Upper lobe of right lung (tissue), 1 donor: ENCODE data around the gene CCDC12. TPM values are rescaled to one million over a fixed set of nuclear protein-coding genes. Genes with fewer than 3 reads are reported as not detected.
"Not testable (repeated sequence)": the region's sequence is repeated elsewhere in the genome, so short reads cannot be mapped to it uniquely, and the experiment has no call there.

Experiments used
- ATAC-seq: fragments of 200-7000 bp; cut with Tn5 transposase; one replicate; pipeline ENCODE4 v1.9.1; 2020; ENCODE audit warnings: mild to moderate bottlenecking, moderate library complexity
- DNase-seq: peaks from one replicate; pipeline ENCODE4 v3.0.0-alpha.2; 2020
- H3K27ac ChIP-seq: fragments of 200-600 bp; one replicate; pipeline ENCODE4 v1.8.0; 2022
- H3K27me3 ChIP-seq: fragments of 200-600 bp; one replicate; pipeline ENCODE4 v1.8.0; 2022; ENCODE audit warnings: mild to moderate bottlenecking
- H3K36me3 ChIP-seq: fragments of 200-600 bp; one replicate; pipeline ENCODE4 v1.8.0; 2022
- H3K4me1 ChIP-seq: fragments of 200-600 bp; one replicate; pipeline ENCODE4 v1.8.0; 2022
- H3K4me3 ChIP-seq: fragments of 200-600 bp; one replicate; pipeline ENCODE4 v1.8.0; 2022; ENCODE audit warnings: mild to moderate bottlenecking
- H3K9me3 ChIP-seq: fragments of 200-600 bp; one replicate; pipeline ENCODE4 v1.8.0; 2022
- intact Hi-C: fragments of 100-400 bp; cut with DNase I; formaldehyde crosslinking; loops from one replicate; pipeline ENCODE4 v1.11.0; 2022
- total RNA-seq: library from RNA; stranded (reverse); fragmentation: NEBNext Ultra II Directional; extraction: Animal tissue kit (Norgen Biotek cat#: 25700); gene quantifications from one replicate; pipeline ENCODE4 v1.2.1, GENCODE V29; 2021
- TF ChIP-seq, protein P1 (sequence below): fragments of 200-600 bp; IDR thresholded peaks from one replicate; pipeline ENCODE4 v1.8.0; 2022; ENCODE audit warnings: antibody characterized with exemption
- donor health status: DM: no; HTN: yes; CAD: no; lungs with severe emphysema.

The CCDC12 gene
- total RNA-seq, 1 donor from 2014 or later: 42.1 TPM

DNA sequence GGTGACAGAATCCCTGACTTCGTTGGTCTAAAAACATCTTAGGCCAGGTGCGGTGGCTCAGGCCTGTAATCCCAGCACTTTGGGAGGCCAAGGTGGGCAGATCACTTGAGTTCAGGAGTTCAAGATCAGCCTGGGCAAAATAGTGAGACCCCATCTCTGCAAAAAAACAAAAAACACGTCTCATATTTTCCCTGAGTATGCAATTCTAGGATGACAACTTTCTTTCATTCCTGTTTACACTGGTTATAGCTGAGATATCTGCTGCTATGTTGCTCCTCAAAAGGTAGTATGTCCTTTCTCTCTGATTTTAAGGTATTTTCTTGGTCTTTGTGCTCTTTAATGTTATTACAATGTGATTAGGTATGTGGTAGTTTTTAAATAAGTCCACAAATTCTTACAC, 59.7 kb downstream of the CCDC12 start:
- DNase-seq (no peak), ATAC-seq (no peak)
- Histone ChIP-seq H3K27me3 (no peaks in the 10 kb centered on the region), H3K9me3 (no peaks in the 10 kb centered on the region), H3K4me1 (no peaks in the 10 kb centered on the region), H3K4me3 (no peak overlapping the region), H3K27ac (no peak overlapping the region), H3K36me3 (peaks cover 47% of the 10 kb centered on the region)
- intact Hi-C loops: no loop called here
- TF ChIP-seq, protein P1, sequence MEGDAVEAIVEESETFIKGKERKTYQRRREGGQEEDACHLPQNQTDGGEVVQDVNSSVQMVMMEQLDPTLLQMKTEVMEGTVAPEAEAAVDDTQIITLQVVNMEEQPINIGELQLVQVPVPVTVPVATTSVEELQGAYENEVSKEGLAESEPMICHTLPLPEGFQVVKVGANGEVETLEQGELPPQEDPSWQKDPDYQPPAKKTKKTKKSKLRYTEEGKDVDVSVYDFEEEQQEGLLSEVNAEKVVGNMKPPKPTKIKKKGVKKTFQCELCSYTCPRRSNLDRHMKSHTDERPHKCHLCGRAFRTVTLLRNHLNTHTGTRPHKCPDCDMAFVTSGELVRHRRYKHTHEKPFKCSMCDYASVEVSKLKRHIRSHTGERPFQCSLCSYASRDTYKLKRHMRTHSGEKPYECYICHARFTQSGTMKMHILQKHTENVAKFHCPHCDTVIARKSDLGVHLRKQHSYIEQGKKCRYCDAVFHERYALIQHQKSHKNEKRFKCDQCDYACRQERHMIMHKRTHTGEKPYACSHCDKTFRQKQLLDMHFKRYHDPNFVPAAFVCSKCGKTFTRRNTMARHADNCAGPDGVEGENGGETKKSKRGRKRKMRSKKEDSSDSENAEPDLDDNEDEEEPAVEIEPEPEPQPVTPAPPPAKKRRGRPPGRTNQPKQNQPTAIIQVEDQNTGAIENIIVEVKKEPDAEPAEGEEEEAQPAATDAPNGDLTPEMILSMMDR: no peak

DNA sequence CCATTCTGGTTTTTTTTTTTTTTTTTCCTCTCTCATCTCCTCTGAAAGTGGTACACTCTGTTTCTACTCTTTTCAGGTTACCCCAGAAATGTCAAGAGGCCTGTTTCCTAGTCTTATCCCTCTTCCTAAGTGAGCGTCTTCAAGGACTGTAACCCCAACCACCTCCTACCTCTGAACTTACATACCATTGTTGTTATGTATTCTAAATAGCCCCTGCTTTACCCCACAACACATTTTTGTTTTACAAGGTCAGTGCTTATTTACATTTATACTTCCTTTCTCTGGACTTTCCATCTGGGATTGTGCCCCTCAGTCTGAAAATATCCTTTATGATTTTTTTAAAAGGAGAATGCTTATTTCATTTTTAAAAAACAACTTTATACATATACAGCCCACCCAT, 60.3 kb downstream of the CCDC12 start:
- TF ChIP-seq, protein P1: no peak
- H3K27ac ChIP-seq: no peak overlapping the region
- no peak for DNase-seq
- no peaks in the 10 kb centered on the region for H3K27me3 ChIP-seq
- intact Hi-C loops: no loop called here
- H3K36me3 ChIP-seq: peaks cover 42% of the 10 kb centered on the region
- no peak overlapping the region for H3K4me3 ChIP-seq
- ATAC-seq: no peak
- H3K9me3 ChIP-seq: no peaks in the 10 kb centered on the region
- H3K4me1 ChIP-seq: no peaks in the 10 kb centered on the region

DNA sequence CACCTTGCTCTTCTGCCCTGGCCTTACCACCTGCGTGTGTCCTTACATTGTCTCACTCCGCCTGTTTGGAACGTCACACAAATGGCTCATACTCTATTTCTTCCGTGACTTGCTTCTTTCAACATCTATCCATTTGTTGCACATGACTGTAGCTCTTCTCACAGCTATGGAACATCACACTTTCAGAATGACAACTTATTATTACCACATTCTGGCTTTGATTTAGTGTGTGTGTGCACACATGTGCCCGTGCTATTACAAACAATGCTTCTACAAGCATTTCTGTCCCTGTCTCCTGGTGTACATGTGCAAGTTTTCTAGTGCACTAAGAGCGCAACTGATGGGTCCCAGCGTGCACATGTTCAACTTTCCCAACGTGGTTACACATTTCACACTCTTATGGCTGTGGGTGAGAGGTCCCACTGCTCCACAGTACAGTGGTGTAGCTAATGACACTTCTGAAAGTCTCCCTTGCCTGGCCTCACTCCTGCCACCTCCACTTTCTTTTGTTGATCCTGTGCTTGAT, 61.2 kb downstream of the CCDC12 start:
- no peak for ATAC-seq

DNA sequence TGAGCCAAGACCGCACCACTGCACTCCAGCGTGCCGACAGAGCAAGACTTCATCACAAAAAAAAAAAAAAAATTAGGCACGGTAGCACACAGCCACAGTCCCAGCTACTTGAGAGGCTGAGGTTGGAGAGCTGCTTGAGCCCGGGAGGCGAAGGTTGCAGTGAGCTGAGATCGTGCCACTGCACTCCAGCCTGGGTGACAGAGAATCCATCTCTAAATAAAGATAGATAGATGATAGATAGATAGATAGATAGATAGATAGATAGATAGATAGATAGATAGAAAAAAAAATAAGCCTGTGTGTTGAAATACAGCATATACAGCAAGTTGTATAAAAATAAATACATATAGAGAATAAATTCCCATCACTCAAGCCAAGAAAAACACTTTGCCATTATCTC, 61.7 kb downstream of the CCDC12 start:
- Histone ChIP-seq H3K9me3 (no peaks in the 10 kb centered on the region), H3K27me3 (no peaks in the 10 kb centered on the region), H3K27ac (no peak overlapping the region), H3K36me3 (peaks cover 27% of the 10 kb centered on the region), H3K4me3 (no peak overlapping the region), H3K4me1 (no peaks in the 10 kb centered on the region)
- intact Hi-C loops: no loop called here
- no peak for DNase-seq
- TF ChIP-seq, protein P1: no peak
- peak; percentile 48 for ATAC-seq

More for the DNA sequence above, 61.2 kb downstream of the CCDC12 start:
- Histone ChIP-seq H3K4me3 (no peak overlapping the region), H3K27ac (no peak overlapping the region), H3K9me3 (no peaks in the 10 kb centered on the region), H3K4me1 (no peaks in the 10 kb centered on the region), H3K36me3 (peaks cover 32% of the 10 kb centered on the region), H3K27me3 (no peaks in the 10 kb centered on the region)
- DNase-seq: peak; percentile 12
- TF ChIP-seq, protein P1: no peak
- intact Hi-C loops: no loop called here

DNA sequence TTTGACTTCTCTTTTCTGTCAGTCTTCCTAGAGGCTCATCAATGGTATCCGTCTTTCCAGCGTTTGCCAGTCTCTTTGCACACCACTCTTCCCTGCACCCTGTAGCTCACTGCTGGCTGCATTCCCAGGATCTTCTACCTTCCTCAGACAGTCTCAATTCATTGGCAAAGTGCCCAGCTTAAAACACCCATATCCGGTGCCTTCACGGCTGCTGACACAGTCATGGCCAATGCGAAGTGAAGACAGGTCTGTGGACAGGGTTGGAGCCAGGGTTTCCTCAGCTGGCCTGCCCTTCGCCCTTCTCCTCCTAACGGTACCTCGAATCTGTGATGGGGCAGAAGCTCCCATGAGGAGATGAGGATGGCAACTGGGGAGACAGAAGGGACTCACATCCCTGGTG, 62.9 kb downstream of the CCDC12 start:
- intact Hi-C loops: no loop called here
- Histone ChIP-seq H3K36me3 (peaks cover 15% of the 10 kb centered on the region), H3K4me3 (no peak overlapping the region), H3K4me1 (peaks cover 8% of the 10 kb centered on the region), H3K27ac (no peak overlapping the region), H3K27me3 (no peaks in the 10 kb centered on the region), H3K9me3 (no peaks in the 10 kb centered on the region)
- TF ChIP-seq, protein P1: no peak
- peak; percentile 54 for DNase-seq
- ATAC-seq: peak; percentile 26

DNA sequence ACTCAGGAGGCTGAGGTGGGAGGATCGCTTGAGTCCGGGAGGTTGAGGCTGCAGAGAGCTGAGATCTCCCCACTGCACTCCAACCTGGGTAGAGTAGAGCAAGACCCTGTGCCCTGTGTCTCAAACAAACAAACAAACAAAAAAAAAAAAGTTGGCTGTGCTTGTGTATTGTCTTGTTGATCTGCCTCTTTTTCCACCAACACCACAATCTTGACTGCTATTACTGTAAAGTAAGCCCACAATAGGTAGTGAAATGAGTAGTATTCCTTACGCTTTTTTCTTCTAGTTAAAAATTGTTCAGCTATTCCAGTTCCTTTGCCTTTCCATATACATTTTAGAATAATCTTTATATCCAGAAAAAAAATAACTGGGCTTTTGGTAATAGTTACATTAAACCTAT, 63.6 kb downstream of the CCDC12 start:
- DNase-seq: no peak
- intact Hi-C loops: no loop called here
- no peak for ATAC-seq
- TF ChIP-seq, protein P1: no peak
- Histone ChIP-seq H3K27me3 (no peaks in the 10 kb centered on the region), H3K9me3 (no peaks in the 10 kb centered on the region), H3K36me3 (peaks cover 9% of the 10 kb centered on the region), H3K4me1 (peaks cover 13% of the 10 kb centered on the region), H3K4me3 (no peak overlapping the region), H3K27ac (no peak overlapping the region)

DNA sequence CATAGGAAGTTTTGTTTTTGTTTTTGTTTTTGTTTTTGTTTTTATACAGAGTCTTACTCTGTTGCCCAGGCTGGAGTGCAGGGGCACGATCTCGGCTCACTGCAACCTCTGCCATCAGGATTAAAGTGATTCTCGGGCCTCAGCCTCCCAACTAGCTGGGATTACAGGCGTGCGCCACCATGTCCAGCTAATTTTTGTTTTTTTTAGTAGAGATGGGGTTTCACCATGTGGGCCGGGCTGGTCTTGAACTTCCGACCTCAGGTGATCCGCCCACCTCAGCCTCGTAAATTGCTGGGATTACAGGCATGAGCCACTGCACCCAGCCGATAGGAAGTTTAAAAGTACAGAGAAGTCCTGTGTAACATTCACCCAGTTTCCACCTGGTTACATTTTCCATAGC, 65.6 kb downstream of the CCDC12 start:
- ATAC-seq, H3K36me3 ChIP-seq, H3K4me3 ChIP-seq, H3K9me3 ChIP-seq, DNase-seq, H3K27me3 ChIP-seq, H3K27ac ChIP-seq, intact Hi-C loops: not testable (repeated sequence)
- peaks cover 13% of the 10 kb centered on the region for H3K4me1 ChIP-seq
